OCI-LY3 (cell line): Measurements from ENCODE around the gene CUL1.

ENCODE experiments used
- CTCF ChIP-seq: fragments of 200-600, 300-600 bp; sonication (generic); IDR thresholded peaks from 2 replicates; pipeline ENCODE4 v1.5.1; 2014; ENCODE audit warnings: antibody characterized with exemption, low read length, low read depth
- EZH2phosphoT487 ChIP-seq: fragments of 200-600 bp; shearing (Covaris generic); IDR thresholded peaks from 2 replicates; pipeline ENCODE4 v1.6.1; 2018; ENCODE audit warnings: antibody characterized with exemption, mixed run types, low read depth

- TF ChIP-seq EZH2phosphoT487 (no peak), CTCF (no peak)
Observed at GRCh38 chr7:148717266-148717793, 18.6 kb downstream of the CUL1 start.
